GM23338 (cell line): ENCODE measurements around the gene LTA4H. TPM values are rescaled to one million over a fixed set of nuclear protein-coding genes. Genes with fewer than 3 reads are reported as not detected.

Experiments used
- ATAC-seq: fragments of 200-7000 bp; cut with Tn5 transposase; 3 replicates; pipeline ENCODE4 v1.9.1; 2020
- DNase-seq: peaks from one replicate; pipeline ENCODE4 v3.0.0-alpha.2; 2015; ENCODE audit warnings: low spot score
- H2AFZ ChIP-seq: fragments of 200-600 bp; sonication (generic); 2 replicates; pipeline ENCODE4 v1.8.0; 2016; ENCODE audit warnings: antibody characterized with exemption, mild to moderate bottlenecking, moderate library complexity
- H3F3A ChIP-seq: fragments of 200-600 bp; sonication (generic); replicated peaks from 2 replicates; pipeline ENCODE4 v1.8.0; 2017; ENCODE audit warnings: antibody characterized with exemption, mixed run types, low read depth
- H3K27ac ChIP-seq: fragments of 200-600 bp; sonication (generic); 2 replicates; pipeline ENCODE4 v1.6.1; 2016; ENCODE audit warnings: low read depth
- H3K27me3 ChIP-seq: fragments of 200-600 bp; sonication (generic); 2 replicates; pipeline ENCODE4 v1.8.0; 2016; ENCODE audit warnings: mild to moderate bottlenecking, mixed run types, moderate library complexity; ENCODE audit not compliant: insufficient read depth
- H3K36me3 ChIP-seq: fragments of 200-600 bp; sonication (generic); 2 replicates; pipeline ENCODE4 v1.8.0; 2016; ENCODE audit warnings: mild to moderate bottlenecking; ENCODE audit not compliant: insufficient read depth
- H3K4me1 ChIP-seq: fragments of 200-600 bp; sonication (generic); 2 replicates; pipeline ENCODE4 v1.8.0; 2016; ENCODE audit warnings: mild to moderate bottlenecking, moderate library complexity; ENCODE audit not compliant: insufficient read depth
- H3K4me2 ChIP-seq: fragments of 200-600 bp; sonication (generic); 2 replicates; pipeline ENCODE4 v1.7.1; 2017; ENCODE audit warnings: mixed run types
- H3K4me3 ChIP-seq: fragments of 200-600 bp; sonication (generic); 2 replicates; pipeline ENCODE4 v1.6.1; 2016; ENCODE audit warnings: mixed run types
- H3K79me2 ChIP-seq: fragments of 200-600 bp; sonication (generic); replicated peaks from 2 replicates; pipeline ENCODE4 v1.8.0; 2017; ENCODE audit warnings: mild to moderate bottlenecking; ENCODE audit not compliant: insufficient read depth
- H3K9me2 ChIP-seq: fragments of 200-600 bp; sonication (generic); 2 replicates; pipeline ENCODE4 v1.8.0; 2017; ENCODE audit not compliant: insufficient read depth
- H4K20me1 ChIP-seq: fragments of 200-600 bp; sonication (generic); replicated peaks from 2 replicates; pipeline ENCODE4 v1.8.0; 2017; ENCODE audit warnings: mild to moderate bottlenecking; ENCODE audit not compliant: insufficient read depth
- H3K27ac Mint-ChIP-seq: 2 replicates; pipeline ENCODE4 v1.8.0; 2020; ENCODE audit warnings: inconsistent platforms, mild to moderate bottlenecking, moderate library complexity, mixed read lengths
- H3K27me3 Mint-ChIP-seq: 3 replicates; pipeline ENCODE4 v1.8.0; 2022; ENCODE audit warnings: low read depth, mild to moderate bottlenecking, moderate library complexity, mixed read lengths, inconsistent platforms; ENCODE audit not compliant: insufficient read depth, poor library complexity
- H3K36me3 Mint-ChIP-seq: 3 replicates; pipeline ENCODE4 v1.8.0; 2021; ENCODE audit warnings: low read depth, mild to moderate bottlenecking, inconsistent platforms, moderate library complexity, mixed read lengths
- H3K4me1 Mint-ChIP-seq: 3 replicates; pipeline ENCODE4 v1.8.0; 2020; ENCODE audit warnings: mild to moderate bottlenecking, inconsistent platforms, mixed read lengths
- H3K4me3 Mint-ChIP-seq: 3 replicates; pipeline ENCODE4 v1.8.0; 2021; ENCODE audit warnings: moderate library complexity, mild to moderate bottlenecking, inconsistent platforms, mixed read lengths
- H3K9me3 Mint-ChIP-seq: 3 replicates; pipeline ENCODE4 v1.8.0; 2020; ENCODE audit warnings: moderate library complexity, mild to moderate bottlenecking, inconsistent platforms, mixed read lengths
- CREB1 ChIP-seq: fragments of 250-450 bp; sonication (Bioruptor Pico); IDR thresholded peaks from 2 replicates; pipeline ENCODE4 v1.5.0; 2020; ENCODE audit warnings: low read depth, mild to moderate bottlenecking, moderate library complexity
- CTCF ChIP-seq, 2 experiments: fragments of 200-600 bp in 1 of 2; sonication (generic) in 1 of 2; conservative IDR thresholded peaks; 2 replicates each; pipeline versions ENCODE4 v1.5.1 to v1.6.1; 2016 to 2017; ENCODE audit warnings: antibody characterized with exemption in 2 of 2, low read depth in 2 of 2, mild to moderate bottlenecking in 2 of 2, moderate library complexity in 1 of 2
- EZH2 ChIP-seq: fragments of 200-600 bp; sonication (generic); IDR thresholded peaks from one replicate; pipeline ENCODE4 v1.8.0; 2017; ENCODE audit warnings: antibody characterized with exemption, mild to moderate bottlenecking, low read depth; ENCODE audit not compliant: unreplicated experiment
- NANOG ChIP-seq: IDR thresholded peaks from 2 replicates; pipeline ENCODE4 v1.6.1; 2016; ENCODE audit warnings: antibody characterized with exemption, borderline replicate concordance
- ZNF114 ChIP-seq: fragments of 250-450 bp; sonication (Bioruptor Pico); IDR thresholded peaks from 2 replicates; pipeline ENCODE4 v1.5.0; 2020; ENCODE audit warnings: mild to moderate bottlenecking, moderate library complexity
- ZNF331 ChIP-seq: fragments of 250-450 bp; sonication (Bioruptor Pico); IDR thresholded peaks from 2 replicates; pipeline ENCODE4 v1.5.0; 2020; ENCODE audit warnings: low read depth, mild to moderate bottlenecking, moderate library complexity
- polyA plus RNA-seq: library from polyadenylated mRNA; unstranded; fragments of >200 nt; fragmentation: Nextera tagmentation; extraction: Ambion mirVana; gene quantifications from 2 replicates; pipeline ENCODE4 v1.2.1, GENCODE V29; 2016
- total RNA-seq: library from RNA; depleted of rRNA; stranded (reverse); fragments of >200 nt; shearing (Covaris generic); gene quantifications from 2 replicates; pipeline ENCODE4 v1.2.3, GENCODE V29; 2014

The LTA4H gene
- total and polyA plus RNA-seq, 2 experiments from 2014 or later: 84.4 to 189 TPM

DNA sequence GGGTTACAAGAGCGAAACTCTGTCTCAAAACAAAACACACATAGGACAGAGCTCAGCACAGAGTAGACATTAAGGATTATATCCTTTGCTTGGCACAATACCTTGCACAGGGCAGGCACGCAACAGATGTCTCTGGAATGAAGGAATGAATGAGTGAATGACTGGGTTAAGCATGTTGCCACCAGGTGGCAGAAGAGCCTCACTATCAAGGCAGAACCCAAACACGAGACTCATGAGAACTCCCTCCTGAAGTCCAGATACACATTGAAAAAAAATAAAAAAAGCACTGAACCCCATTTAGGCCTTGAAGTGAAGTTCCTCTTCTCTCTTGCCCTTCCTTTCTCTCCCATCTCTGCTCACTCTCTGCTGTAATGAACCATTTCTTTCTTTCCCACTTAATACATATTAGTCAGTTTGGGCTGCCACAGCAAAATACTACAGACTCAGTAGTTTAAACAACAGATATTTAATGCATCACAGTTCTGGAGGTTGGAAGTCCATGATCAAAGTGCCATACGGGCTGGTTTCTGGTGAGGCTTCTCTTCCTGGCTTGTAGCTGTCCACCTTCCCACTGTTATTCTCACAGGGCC lies 26.6 kb upstream of the LTA4H start:
- peaks cover 5% of the 10 kb centered on the region for H3K4me1 ChIP-seq
- DNase-seq (peak; percentile 91), ATAC-seq (peak; percentile 95)
- peaks cover 3% of the 10 kb centered on the region; the same call in 1 of the 3 replicates for H3K9me3 Mint-ChIP-seq
- no peaks in the 10 kb centered on the region; the same call in 2 of the 3 replicates for H3K36me3 Mint-ChIP-seq
- peaks cover 4% of the 10 kb centered on the region for H3K27me3 Mint-ChIP-seq
- no peaks in the 10 kb centered on the region for H3K27me3 ChIP-seq
- H3K36me3 ChIP-seq: no peaks in the 10 kb centered on the region
- H3K4me1 Mint-ChIP-seq: peaks cover 7% of the 10 kb centered on the region
- no peaks in the 10 kb centered on the region for H3K9me2 ChIP-seq
- peak overlapping the region; percentile 88; the same call in 1 of the 2 replicates for H2AFZ ChIP-seq
- H3K27ac Mint-ChIP-seq: no peak overlapping the region
- H3K4me3 Mint-ChIP-seq: no peak overlapping the region
- H3F3A ChIP-seq: no peaks in the 10 kb centered on the region
- H3K27ac ChIP-seq: no peak overlapping the region
- no peaks in the 10 kb centered on the region for H3K79me2 ChIP-seq
- no peaks in the 10 kb centered on the region for H4K20me1 ChIP-seq
- no peak overlapping the region for H3K4me3 ChIP-seq
- peak; percentile 88 to 95 for TF ChIP-seq CTCF (conservative IDR thresholded peaks at IDR 0.05; ENCODE audit: low read depth in 2 of 2)
- no peak for TF ChIP-seq CREB1 (CRISPR knock-in tag)
- H3K4me2 ChIP-seq: no peak overlapping the region

DNA sequence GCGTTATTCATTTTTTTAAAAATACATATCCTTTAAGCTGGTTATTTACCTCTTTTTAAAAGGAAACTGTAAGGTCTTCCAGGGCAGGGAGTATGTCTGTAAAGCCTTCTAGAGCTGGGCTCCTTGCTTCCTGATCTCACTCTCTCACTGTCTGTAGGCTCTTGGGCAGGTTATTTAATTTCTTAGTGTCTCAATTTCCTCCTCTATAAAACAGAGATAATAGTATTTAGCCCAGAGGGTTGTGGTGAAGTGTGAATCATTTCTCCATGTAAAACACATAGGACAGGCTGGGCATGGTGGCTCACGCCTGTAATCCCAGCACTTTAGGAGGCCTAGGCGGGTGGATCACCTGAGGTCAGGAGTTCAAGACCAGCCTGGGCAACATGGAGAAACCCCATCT lies 25.9 kb upstream of the LTA4H start:
- H3K9me3 Mint-ChIP-seq: peaks cover 3% of the 10 kb centered on the region; the same call in 1 of the 3 replicates
- Histone ChIP-seq H3K9me2 (no peaks in the 10 kb centered on the region), H3F3A (no peaks in the 10 kb centered on the region), H4K20me1 (no peaks in the 10 kb centered on the region), H2AFZ (peak overlapping the region; percentile 72; the same call in 1 of the 2 replicates), H3K79me2 (no peaks in the 10 kb centered on the region), H3K36me3 (no peaks in the 10 kb centered on the region), H3K4me1 (peaks cover 5% of the 10 kb centered on the region), H3K27ac (no peak overlapping the region), H3K4me2 (no peak overlapping the region), H3K4me3 (no peak overlapping the region), H3K27me3 (no peaks in the 10 kb centered on the region)
- no peaks in the 10 kb centered on the region; the same call in 2 of the 3 replicates for H3K36me3 Mint-ChIP-seq
- TF ChIP-seq CREB1 (CRISPR knock-in tag) (no peak), EZH2 (no peak), CTCF (conservative IDR thresholded peaks at IDR 0.05; ENCODE audit: low read depth in 2 of 2) (no peak)
- H3K4me3 Mint-ChIP-seq: no peak overlapping the region
- H3K27ac Mint-ChIP-seq: no peak overlapping the region
- no peak for ATAC-seq
- peaks cover 4% of the 10 kb centered on the region for H3K27me3 Mint-ChIP-seq
- peaks cover 7% of the 10 kb centered on the region for H3K4me1 Mint-ChIP-seq
- no peak for DNase-seq

DNA sequence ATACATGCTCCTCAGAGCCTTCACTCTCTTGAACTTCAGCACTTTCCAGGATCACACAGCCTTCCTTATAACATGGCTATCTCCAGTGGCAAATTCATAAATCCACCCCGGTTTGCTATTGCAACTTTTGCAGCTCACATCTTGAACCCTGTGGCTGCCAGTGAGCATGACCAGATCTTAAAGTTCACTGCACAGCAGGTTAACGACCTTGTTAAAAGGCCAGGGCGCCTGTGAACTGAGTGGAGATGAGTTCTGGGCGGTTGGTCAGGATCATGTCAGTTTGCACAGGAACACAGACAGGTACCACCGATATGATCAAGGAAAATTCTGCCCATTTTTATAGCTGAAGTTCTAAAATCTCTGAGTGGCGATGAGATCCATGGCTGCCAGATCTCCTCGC lies 24.7 kb upstream of the LTA4H start:
- Mint-ChIP-seq H3K9me3 (peaks cover 3% of the 10 kb centered on the region; the same call in 1 of the 3 replicates), H3K4me3 (no peak overlapping the region), H3K27me3 (peaks cover 8% of the 10 kb centered on the region), H3K36me3 (no peaks in the 10 kb centered on the region; the same call in 2 of the 3 replicates), H3K4me1 (peaks cover 7% of the 10 kb centered on the region), H3K27ac (no peak overlapping the region)
- no peaks in the 10 kb centered on the region for H4K20me1 ChIP-seq
- ATAC-seq (no peak), DNase-seq (no peak)
- H3K79me2 ChIP-seq: no peaks in the 10 kb centered on the region
- peaks cover 5% of the 10 kb centered on the region for H3K4me1 ChIP-seq
- 0 out of 2 replicates have a peak overlapping the region, but pooled peaks have one; percentile 38 for H2AFZ ChIP-seq
- H3K27me3 ChIP-seq: no peaks in the 10 kb centered on the region
- no peaks in the 10 kb centered on the region for H3K9me2 ChIP-seq
- H3K27ac ChIP-seq: no peak overlapping the region
- H3K4me2 ChIP-seq: no peak overlapping the region
- no peaks in the 10 kb centered on the region for H3K36me3 ChIP-seq
- no peak for TF ChIP-seq ZNF114 (CRISPR knock-in tag)
- no peak for TF ChIP-seq ZNF331 (CRISPR knock-in tag)
- no peak for TF ChIP-seq NANOG
- H3K4me3 ChIP-seq: no peak overlapping the region
- no peaks in the 10 kb centered on the region for H3F3A ChIP-seq
